ENCODE data around the gene FRRS1.

- TF ChIP-seq CTCF (optimal IDR thresholded peaks at IDR 0.05 in 1 of 3, IDR thresholded peaks at IDR 0.05 in 1 of 3, conservative IDR thresholded peaks at IDR 0.05 in 1 of 3; ENCODE audit: extremely low read depth in 1 of 3, insufficient read depth in 2 of 3, low read length in 3 of 3) (no peak), EZH2 (IDR thresholded peaks at IDR 0.05; ENCODE audit: low read length) (no peak)
Measured at GRCh38 chr1:99748419-99748818, 18.0 kb downstream of the FRRS1 start.
